HepG2 (cell line): ENCODE measurements around the gene GALK2. TPM values are rescaled to one million over a fixed set of nuclear protein-coding genes. Genes with fewer than 3 reads are reported as not detected.

Experiments used
- ATAC-seq: fragments of 200-7000 bp; cut with Tn5 transposase; 3 replicates; pipeline ENCODE4 v1.9.1; 2020; ENCODE audit warnings: mild to moderate bottlenecking, moderate library complexity
- BruUV-seq: library from RNA; stranded (reverse); fragments of 400-500 nt; replicated peaks from 2 replicates; lab custom pipeline; 2021; lab: Mats Ljungman, UMichigan
- CTCF ChIA-PET: fragments of 300-600 bp; formaldehyde crosslinking; extraction: SDS; loops from one replicate; lab custom pipeline; 2021; ENCODE audit warnings: low total read pairs, inconsistent platforms, low intra/inter-chr PET ratio; lab: Yijun Ruan, JAX
- POLR2A ChIA-PET: fragments of 350-600 bp; sonication (Branson Sonifier 250); formaldehyde crosslinking; loops from one replicate; lab custom pipeline; 2020; ENCODE audit warnings: antibody characterized with exemption, inconsistent platforms; lab: Yijun Ruan, JAX
- DNase-seq: peaks from one replicate; pipeline ENCODE4 v3.0.0-alpha.2; 2015; ENCODE audit warnings: low spot score
- FAIRE-seq: peaks from 3 replicates; lab custom pipeline; 2011; peaks lifted over from hg19 to GRCh38; lab: Jason Lieb, UNC
- H2AFZ ChIP-seq: one replicate; pipeline ENCODE4 v1.6.1; 2011; ENCODE audit warnings: low read length, inconsistent platforms
- H3K27ac ChIP-seq: fragments of 300-600 bp; 3 replicates; pipeline ENCODE4 v1.8.0; 2011; ENCODE audit warnings: mixed run types, mild to moderate bottlenecking, mixed read lengths, low read length, inconsistent platforms; ENCODE audit not compliant: insufficient read depth; ENCODE audit errors: extremely low read length
- H3K27me3 ChIP-seq, 2 experiments: fragments of 200-600 bp in 1 of 2; 2 replicates in 1 of 2; 3 replicates in 1 of 2; pipeline versions ENCODE4 v1.6.0 to v1.8.0; 2011; ENCODE audit warnings: low read length in 2 of 2, mild to moderate bottlenecking in 2 of 2, moderate library complexity in 2 of 2, inconsistent platforms in 1 of 2; ENCODE audit not compliant: insufficient read depth in 2 of 2, control insufficient read depth in 1 of 2
- H3K36me3 ChIP-seq, 2 experiments: fragments of 200-600 bp in 1 of 2; replicated peaks in 1 of 2; 2 replicates in 1 of 2; 3 replicates in 1 of 2; pipeline versions ENCODE4 v1.5.1 to v1.8.0; 2011; ENCODE audit warnings: low read length in 2 of 2, inconsistent platforms in 1 of 2; ENCODE audit not compliant: insufficient read depth in 2 of 2, control insufficient read depth in 1 of 2
- H3K4me1 ChIP-seq: 2 replicates; pipeline ENCODE4 v1.5.1; 2012; ENCODE audit warnings: low read length, inconsistent platforms; ENCODE audit not compliant: insufficient read depth
- H3K4me2 ChIP-seq: 2 replicates; pipeline ENCODE4 v1.6.0; 2011; ENCODE audit warnings: low read depth, low read length, inconsistent platforms
- H3K4me3 ChIP-seq, 3 experiments: fragments of 200-600 bp in 1 of 3; sonication (generic), shearing (Covaris generic) in 1 of 3; replicated peaks in 1 of 3; 2 replicates each; pipeline ENCODE4 v1.5.1; 2011 to 2016; ENCODE audit warnings: low read length in 3 of 3, inconsistent platforms in 2 of 3, low read depth in 2 of 3, mild to moderate bottlenecking in 2 of 3, control low read depth in 1 of 3, mixed read lengths in 1 of 3; ENCODE audit not compliant: insufficient read depth in 1 of 3
- H3K79me2 ChIP-seq: one replicate; pipeline ENCODE4 v1.6.1; 2011; ENCODE audit warnings: low read length, inconsistent platforms; ENCODE audit not compliant: insufficient read depth
- H3K9ac ChIP-seq: 2 replicates; pipeline ENCODE4 v1.6.0; 2011; ENCODE audit warnings: mild to moderate bottlenecking, low read depth, low read length, inconsistent platforms; ENCODE audit not compliant: insufficient read depth
- H3K9me3 ChIP-seq: 2 replicates; pipeline ENCODE4 v1.5.1; 2012; ENCODE audit warnings: mild to moderate bottlenecking, low read length
- H4K20me1 ChIP-seq: 2 replicates; pipeline ENCODE4 v1.6.0; 2011; ENCODE audit warnings: inconsistent platforms, mild to moderate bottlenecking, low read length, moderate library complexity; ENCODE audit not compliant: insufficient read depth
- ARHGAP35 ChIP-seq: sonication (generic); formaldehyde crosslinking; IDR thresholded peaks from 2 replicates; pipeline ENCODE4 v1.9.0; 2022; ENCODE audit warnings: mild to moderate bottlenecking, inconsistent platforms, moderate library complexity, missing genetic modification reagents, borderline replicate concordance
- ATF4 ChIP-seq, 2 experiments: fragments of 450-650 bp in 1 of 2; sonication (generic) in 1 of 2; formaldehyde crosslinking; IDR thresholded peaks; 2 replicates each; pipeline versions ENCODE4 v1.5.0 to v1.8.0; 2020 to 2022; ENCODE audit warnings: mild to moderate bottlenecking in 1 of 2, missing genetic modification reagents in 1 of 2
- CBX1 ChIP-seq: IDR thresholded peaks from one replicate; pipeline ENCODE4 v1.6.1; 2016; ENCODE audit warnings: antibody characterized with exemption, low read depth
- EHMT2 ChIP-seq: fragments of 200-600 bp; sonication (generic); IDR thresholded peaks from 2 replicates; pipeline ENCODE4 v1.7.0; 2017; ENCODE audit warnings: antibody characterized with exemption, low read depth, low read length, borderline replicate concordance
- GATAD2A ChIP-seq: IDR thresholded peaks from 2 replicates; pipeline ENCODE4 v1.6.1; 2016
- HNRNPUL1 ChIP-seq: fragments of 200-400 bp; formaldehyde crosslinking; IDR thresholded peaks from 2 replicates; pipeline ENCODE4 v1.6.1; 2017; ENCODE audit warnings: low read depth, mild to moderate bottlenecking, low read length, moderate library complexity
- HOXD1 ChIP-seq: sonication (generic); formaldehyde crosslinking; IDR thresholded peaks from 2 replicates; pipeline ENCODE4 v1.5.0; 2020; ENCODE audit warnings: missing genetic modification reagents
- MLX ChIP-seq: IDR thresholded peaks from 2 replicates; pipeline ENCODE4 v1.6.1; 2016
- NR3C1 ChIP-seq: sonication (generic); formaldehyde crosslinking; IDR thresholded peaks from 2 replicates; pipeline ENCODE4 v1.4.0; 2020; ENCODE audit warnings: missing genetic modification reagents
- SALL2 ChIP-seq: sonication (generic); formaldehyde crosslinking; IDR thresholded peaks from 2 replicates; pipeline ENCODE4 v1.8.1; 2023; ENCODE audit warnings: mild to moderate bottlenecking, missing genetic modification reagents, inconsistent platforms
- SMAD3 ChIP-seq: sonication (generic); formaldehyde crosslinking; IDR thresholded peaks from 2 replicates; pipeline ENCODE4 v1.4.0; 2020; ENCODE audit warnings: missing genetic modification reagents
- SSRP1 ChIP-seq: IDR thresholded peaks from 2 replicates; pipeline ENCODE4 v1.6.1; 2016; ENCODE audit warnings: control low read depth
- ZNF3 ChIP-seq: IDR thresholded peaks from 2 replicates; pipeline ENCODE4 v1.7.0; 2017; ENCODE audit warnings: inconsistent platforms
- ZNF343 ChIP-seq: sonication (generic); formaldehyde crosslinking; IDR thresholded peaks from 2 replicates; pipeline ENCODE4 v1.4.0; 2020; ENCODE audit warnings: mild to moderate bottlenecking, missing genetic modification reagents
- ZNF639 ChIP-seq: conservative IDR thresholded peaks from 2 replicates; pipeline ENCODE4 v1.6.1; 2018; ENCODE audit warnings: missing genetic modification reagents
- ZNF770 ChIP-seq: sonication (generic); formaldehyde crosslinking; IDR thresholded peaks from 2 replicates; pipeline ENCODE4 v1.5.0; 2020; ENCODE audit warnings: mild to moderate bottlenecking, missing genetic modification reagents
- WGBS: methylation state at CpG from one replicate; pipeline ENCODE4 v1.1.6; 2017; ENCODE audit warnings: low lambda C conversion rate; 5-methylcytosine and 5-hydroxymethylcytosine counted together
- in situ Hi-C: cut with HindIII; loops from 2 replicates; pipeline ENCODE4 v1.10.0; 2017; ENCODE audit warnings: low pct_unique_long_range_greater_than_20kb; ENCODE audit not compliant: extremely low pct_ligation_motif_present
- intact Hi-C: fragments of 100-400 bp; cut with micrococcal nuclease; formaldehyde crosslinking; loops from one replicate; pipeline ENCODE4 v1.10.0; 2022; ENCODE audit not compliant: unreplicated experiment
- polyA plus RNA-seq, 8 experiments: library from polyadenylated mRNA; depleted of rRNA in 3 of 8; stranded (reverse) in 7 of 8; unstranded in 1 of 8; fragments of >200 nt; fragmentation: Illumina TruSeq in 4 of 8; extraction: Trizol in 4 of 8; gene quantifications; 2 replicates each; pipeline versions ENCODE4 v1.2.1 to v1.2.3, GENCODE V29; 2011 to 2016; ENCODE audit warnings: low read depth in 4 of 8, missing spikeins in 1 of 8, mixed read lengths in 1 of 8; ENCODE audit not compliant: insufficient read depth in 1 of 8
- total RNA-seq, 5 experiments: library from RNA; depleted of rRNA; stranded (reverse); fragments of >200 nt; fragmentation: Illumina TruSeq; extraction: Trizol; gene quantifications; 2 replicates each; pipeline ENCODE4 v1.2.3, GENCODE V29; 2016; ENCODE audit warnings: low read depth in 1 of 5

Gene GALK2
- total and polyA plus RNA-seq, 2 of the 13 experiments (the other 11 are each of a cell fraction or from before 2014, with no cell fraction given): 17.6 to 32.8 TPM

- H3K27ac ChIP-seq: no peak overlapping the region
- no peak for DNase-seq
- no peak overlapping the region for H3K9ac ChIP-seq
- no peaks in the 10 kb centered on the region for H4K20me1 ChIP-seq
- ChIA-PET CTCF (no interaction called here), POLR2A (no interaction called here)
- peaks cover 6 to 7% of the 10 kb centered on the region in 2 experiments; a peak in 3 of 5 replicates for H3K36me3 ChIP-seq
- no peaks in the 10 kb centered on the region for H3K9me3 ChIP-seq
- intact Hi-C loops (no loop called here), in situ Hi-C loops (no loop called here)
- no peaks in the 10 kb centered on the region for H3K27me3 ChIP-seq
- WGBS: 91% methylated on average over 2 of the region's 2 CpGs
- no peak overlapping the region for H3K4me3 ChIP-seq
- no peak for TF ChIP-seq ATF4 (CRISPR knock-in tag; IDR thresholded peaks at IDR 0.05)
- TF ChIP-seq HNRNPUL1: no peak
- no peak for TF ChIP-seq SMAD3 (CRISPR knock-in tag)
- no peak for TF ChIP-seq CBX1
- TF ChIP-seq HOXD1 (CRISPR knock-in tag): no peak
- TF ChIP-seq ARHGAP35 (CRISPR knock-in tag): no peak
- TF ChIP-seq SSRP1 (CRISPR knock-in tag): no peak
- TF ChIP-seq NR3C1 (CRISPR knock-in tag): no peak
- no peak for TF ChIP-seq ZNF639 (CRISPR knock-in tag)
- no peak for TF ChIP-seq MLX (CRISPR knock-in tag)
- no peak for TF ChIP-seq ZNF770 (CRISPR knock-in tag)
- TF ChIP-seq GATAD2A (CRISPR knock-in tag): no peak
- TF ChIP-seq ZNF3: no peak
- TF ChIP-seq ZNF343 (CRISPR knock-in tag): no peak
- no peak for TF ChIP-seq EHMT2
- no peak for TF ChIP-seq SALL2 (CRISPR knock-in tag)
- no peak for FAIRE-seq
- H3K4me2 ChIP-seq: no peak overlapping the region
- H3K79me2 ChIP-seq: no peaks in the 10 kb centered on the region
- H3K4me1 ChIP-seq: no peaks in the 10 kb centered on the region
- no TSS peak for BruUV-seq
- ATAC-seq: no peak
- no peak overlapping the region for H2AFZ ChIP-seq
These were observed 145.4 kb downstream of the GALK2 start for GRCh38 chr15:49315391-49315823.
